AML-193 (cell line): ENCODE results near the gene HEATR9.
"Not testable (repeated sequence)": the region's sequence is repeated elsewhere in the genome, so short reads cannot be mapped to it uniquely, and the experiment has no call there.

ENCODE experiments used
- DNase-seq, 2 experiments: peaks; one replicate each; lab custom pipeline; 2025; lab: John Stamatoyannopoulos, UW

Gene HEATR9

DNA sequence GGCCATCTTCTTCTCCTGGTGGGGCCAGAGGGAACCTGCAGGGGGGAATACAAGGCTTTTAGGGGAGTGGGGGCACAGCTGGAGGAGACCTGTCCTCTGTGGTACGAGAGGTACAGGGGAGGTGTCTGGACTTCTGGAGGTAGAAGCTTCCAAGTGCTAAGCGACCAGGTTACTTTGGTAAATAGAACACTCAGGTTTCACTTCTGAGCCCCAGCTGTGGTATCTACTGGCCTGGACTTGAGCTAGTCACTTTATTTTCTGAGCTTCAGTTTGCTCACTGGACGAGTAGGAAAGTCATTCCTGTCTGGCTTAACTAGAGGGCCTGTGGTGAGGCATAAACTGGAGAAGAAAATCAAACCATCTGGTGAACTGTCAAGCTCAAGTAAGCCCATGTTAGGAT lies at the start of gene HEATR9:
Gene HEATR9, minus strand, starts transcription at position 155 of the 400 bp plus-strand sequence. Its CDS starts 149 bp downstream, at position 6.
- DNase-seq, result no peak

GRCh38 chr17:35917519-35918213 lies 49.0 kb upstream of the HEATR9 start:
- DNase-seq, result no peak

DNA sequence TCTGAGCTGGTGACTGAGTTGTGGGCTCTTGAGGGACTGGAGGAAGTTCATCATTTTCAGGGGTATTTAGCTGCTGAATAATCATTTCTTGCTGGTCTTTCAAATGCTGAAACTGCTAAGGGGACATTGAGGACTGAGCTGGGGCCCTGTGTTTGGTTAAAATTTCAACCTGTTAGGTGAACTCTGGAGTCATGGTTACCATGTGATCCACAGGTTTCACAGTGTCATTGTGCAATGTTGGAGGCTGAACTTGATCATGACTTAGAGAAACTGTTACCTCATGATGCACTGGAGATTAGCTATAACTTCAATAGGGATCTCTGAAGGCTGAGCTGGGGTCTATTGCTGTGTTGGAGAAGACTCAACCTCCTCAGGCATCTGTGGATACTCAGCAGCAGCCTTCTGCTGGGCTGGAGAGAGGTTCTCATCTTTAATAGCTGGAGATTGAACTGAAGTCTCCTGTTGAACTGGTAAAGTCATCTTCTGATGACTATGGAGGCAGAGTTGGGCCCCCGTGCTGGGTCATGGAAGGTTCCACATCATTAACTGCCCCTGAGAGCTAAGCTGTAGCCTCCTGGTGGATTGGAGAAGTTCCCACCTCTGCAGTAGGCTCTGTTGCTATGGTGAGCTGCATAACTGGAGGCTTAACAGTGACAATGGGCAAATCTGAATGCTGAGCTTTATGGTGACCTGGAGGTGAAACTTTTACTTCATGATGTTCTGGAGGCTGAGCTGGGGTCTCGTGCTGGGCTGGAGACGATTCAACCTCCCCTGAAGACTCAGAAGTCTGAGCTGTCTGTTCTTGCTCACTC lies 46.7 kb upstream of the HEATR9 start:
- DNase-seq, result peak in 1 of 2 experiments; percentile 4

- DNase-seq, result no peak
These were observed 45.7 kb upstream of the HEATR9 start for GRCh38 chr17:35914354-35914753.

DNA sequence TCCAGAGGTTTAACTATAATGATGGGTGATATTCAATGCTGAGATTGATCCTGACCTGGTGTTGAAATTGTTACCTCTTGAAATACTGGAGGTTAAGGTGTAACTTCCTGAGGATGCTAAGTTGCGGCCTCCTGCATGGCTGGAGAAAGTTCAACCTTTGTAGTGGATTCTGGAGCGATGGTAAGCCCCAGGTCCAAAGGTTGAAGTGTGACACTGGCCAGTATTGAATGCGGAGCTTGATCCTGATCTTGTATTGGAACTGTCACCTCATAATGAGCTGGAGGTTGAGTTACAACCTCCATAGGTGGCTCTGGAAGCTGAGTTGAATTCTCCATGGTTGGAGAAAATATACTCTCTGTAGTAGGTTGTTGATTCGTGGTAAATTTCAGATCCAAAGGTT lies 44.9 kb upstream of the HEATR9 start:
- no peak for DNase-seq

DNA sequence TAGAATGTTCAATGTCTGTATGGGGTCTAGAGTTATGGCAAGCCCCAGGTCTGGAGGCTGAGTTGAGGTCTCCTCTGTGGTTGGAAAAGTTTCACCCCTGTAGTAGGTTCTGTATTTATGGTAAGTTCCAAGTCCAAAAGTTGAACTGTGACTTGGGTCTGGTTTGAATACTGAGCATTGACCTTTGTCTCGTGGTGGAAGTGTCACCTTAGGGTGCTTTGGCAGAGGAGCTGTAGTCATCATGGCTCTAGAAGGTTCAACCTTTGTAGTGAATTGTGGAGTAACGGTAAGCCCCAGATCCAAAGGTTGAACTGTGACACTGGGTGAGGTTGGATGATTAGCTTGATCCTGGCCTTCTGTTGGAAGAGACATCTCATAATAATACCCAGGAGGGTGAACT lies 44.3 kb upstream of the HEATR9 start:
- no peak for DNase-seq

DNA sequence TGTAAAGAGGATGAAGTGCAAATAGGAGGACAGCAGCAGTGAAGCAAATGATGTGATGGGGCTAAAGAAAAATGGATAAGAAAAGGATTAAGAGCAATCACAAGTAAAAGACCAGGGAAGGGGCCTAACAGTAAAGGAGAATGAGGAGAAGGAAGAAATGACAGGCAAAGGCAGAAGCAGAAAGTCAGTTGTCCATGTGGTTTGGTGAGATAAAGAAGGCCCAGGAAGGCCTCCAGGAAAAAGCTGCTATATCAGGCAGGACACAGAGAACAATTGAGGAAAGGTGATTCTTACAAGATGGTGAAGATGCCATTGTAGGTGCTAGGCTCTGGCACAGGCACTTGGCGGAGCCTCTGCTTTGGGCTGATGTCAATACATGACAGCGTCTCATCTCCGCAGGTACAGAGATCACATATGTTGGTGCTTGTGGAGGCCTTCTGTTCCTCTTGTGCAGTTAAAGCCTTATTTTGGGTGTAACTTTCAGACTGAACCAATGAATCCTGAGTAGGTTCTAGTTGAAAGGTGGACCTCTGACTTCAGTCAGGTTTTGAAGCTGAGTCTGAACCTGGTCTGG lies 43.7 kb upstream of the HEATR9 start:
- DNase-seq, result no peak

DNA sequence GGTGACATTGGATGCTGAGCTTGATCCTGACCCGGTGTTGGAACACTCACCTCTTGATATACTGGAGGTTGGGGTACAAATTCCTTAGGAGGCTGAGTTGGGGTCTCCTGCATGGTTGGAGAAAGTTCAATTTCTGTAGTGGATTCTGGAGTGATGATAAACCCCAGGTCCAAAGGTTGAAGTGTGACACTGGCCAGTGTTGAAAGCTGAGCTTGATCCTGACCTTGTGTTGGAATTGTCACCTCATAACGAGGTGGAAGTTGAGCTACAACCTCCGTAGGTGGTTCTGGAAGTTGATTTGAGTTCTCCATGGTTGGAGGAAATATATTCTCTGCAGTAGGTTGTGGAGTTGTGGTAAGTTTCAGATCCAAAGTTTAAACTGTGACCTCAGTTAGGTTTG lies 40.7 kb upstream of the HEATR9 start:
- DNase-seq, result no peak

DNA sequence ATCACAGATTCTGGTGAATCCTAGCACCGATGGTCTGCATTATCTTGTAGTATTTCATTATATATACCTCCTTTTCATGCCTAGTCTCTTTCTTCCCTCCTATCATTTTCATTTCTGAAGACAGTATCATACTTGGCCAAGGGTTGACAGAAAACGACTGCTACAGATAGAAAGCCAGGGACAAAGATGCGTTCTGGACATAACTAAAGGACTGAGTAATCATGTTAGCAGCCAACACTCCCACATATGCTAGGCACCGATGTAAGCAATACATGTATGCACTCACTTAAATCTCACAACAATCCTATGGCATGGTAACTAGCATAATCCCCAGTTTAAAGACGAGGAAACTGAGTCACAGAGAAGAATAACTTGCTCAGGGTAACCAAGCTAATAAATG lies 39.0 kb upstream of the HEATR9 start:
- no peak for DNase-seq

GRCh38 chr17:35906926-35907637 lies 38.4 kb upstream of the HEATR9 start:
- no peak for DNase-seq

GRCh38 chr17:35906191-35906925 lies 37.7 kb upstream of the HEATR9 start:
- no peak for DNase-seq

GRCh38 chr17:35903451-35903850 lies 34.8 kb upstream of the HEATR9 start:
- DNase-seq, result no peak

DNA sequence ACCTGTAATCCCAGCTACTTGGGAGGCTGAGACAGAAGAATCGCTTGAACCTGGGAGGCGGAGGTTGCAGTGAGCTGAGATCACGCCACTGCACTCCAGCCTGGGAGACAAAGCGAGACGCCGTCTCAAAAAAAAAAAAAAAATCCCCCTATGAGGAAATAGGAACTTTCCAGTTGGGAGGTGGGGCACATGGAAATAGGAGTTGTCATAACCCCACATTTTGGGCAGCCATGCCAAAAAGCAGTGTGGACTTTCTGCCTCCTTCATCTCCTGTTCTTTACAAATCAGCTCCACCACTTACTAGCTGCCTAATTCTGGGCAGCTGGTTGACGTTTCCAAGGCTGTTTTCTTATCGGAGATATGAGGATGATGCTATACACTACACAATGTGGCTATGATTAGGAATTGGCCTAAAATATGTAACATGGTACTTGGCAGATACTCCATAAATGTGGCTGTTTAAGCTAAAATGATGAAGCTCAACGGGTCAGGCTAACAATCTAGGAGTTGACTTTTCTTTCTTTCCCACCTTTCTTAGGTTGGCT lies 33.0 kb upstream of the HEATR9 start:
- no peak for DNase-seq

- DNase-seq, result no peak
These were observed 32.2 kb upstream of the HEATR9 start for GRCh38 chr17:35900708-35901480.

DNA sequence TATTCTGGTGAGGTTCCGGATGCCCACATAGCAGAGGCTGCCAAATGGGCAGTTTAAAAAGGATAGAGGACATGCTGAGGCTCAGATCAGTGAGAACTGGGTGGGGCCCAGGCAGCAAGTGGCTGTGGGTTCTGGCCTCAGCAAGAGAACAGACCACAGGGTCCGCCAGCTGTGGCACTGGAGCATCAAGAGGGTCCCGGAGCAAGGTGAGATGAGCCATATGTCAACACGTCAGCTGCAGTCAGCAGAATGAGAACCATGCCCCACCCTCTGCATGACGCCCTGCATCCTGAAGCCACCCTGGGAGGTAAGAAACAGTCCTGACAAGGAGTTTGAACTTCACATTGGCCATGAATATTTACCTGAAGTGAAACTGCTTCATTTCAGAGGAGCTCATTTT lies 31.6 kb upstream of the HEATR9 start:
- no peak for DNase-seq

DNA sequence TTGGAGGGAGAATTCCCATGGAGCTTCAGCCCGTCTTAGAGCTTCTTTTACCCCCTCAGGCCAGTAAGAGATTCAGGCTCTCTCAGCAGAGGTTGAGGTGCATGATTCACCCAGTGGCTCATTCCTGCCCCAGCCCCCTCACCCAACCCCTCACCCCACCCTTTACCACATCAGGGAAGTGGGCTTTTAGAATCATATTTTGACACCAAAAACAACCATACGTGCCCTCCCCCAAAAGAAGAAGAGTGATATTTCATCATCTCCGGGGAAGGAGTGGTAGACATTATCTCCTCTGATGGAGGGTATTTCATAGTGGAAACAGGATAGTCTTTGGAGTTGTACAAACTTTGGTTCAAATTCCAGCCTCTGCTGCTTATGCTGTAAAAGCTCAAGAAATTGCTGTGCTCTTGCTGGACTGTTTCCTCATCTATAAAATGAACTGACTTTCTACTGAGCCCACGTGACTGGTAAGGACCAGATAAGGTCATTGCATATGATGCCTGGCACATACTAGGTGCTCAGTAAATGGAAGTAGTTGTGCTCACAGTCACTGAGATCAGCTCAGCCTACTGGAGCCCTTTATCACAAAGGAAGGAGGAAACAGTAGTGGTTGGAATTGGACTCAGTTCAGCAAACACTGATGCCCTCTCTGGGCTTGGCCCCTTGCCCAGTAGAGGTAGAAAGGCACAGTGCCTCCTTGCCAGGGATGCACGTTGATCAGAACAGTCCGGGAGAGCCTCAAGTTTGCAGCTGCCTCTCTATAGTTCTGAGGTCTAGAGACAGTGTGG lies 29.8 kb upstream of the HEATR9 start:
- peak; percentile 69 to 84 for DNase-seq

- DNase-seq, result not testable (repeated sequence)
These were observed 29.1 kb upstream of the HEATR9 start for GRCh38 chr17:35897772-35898171.

DNA sequence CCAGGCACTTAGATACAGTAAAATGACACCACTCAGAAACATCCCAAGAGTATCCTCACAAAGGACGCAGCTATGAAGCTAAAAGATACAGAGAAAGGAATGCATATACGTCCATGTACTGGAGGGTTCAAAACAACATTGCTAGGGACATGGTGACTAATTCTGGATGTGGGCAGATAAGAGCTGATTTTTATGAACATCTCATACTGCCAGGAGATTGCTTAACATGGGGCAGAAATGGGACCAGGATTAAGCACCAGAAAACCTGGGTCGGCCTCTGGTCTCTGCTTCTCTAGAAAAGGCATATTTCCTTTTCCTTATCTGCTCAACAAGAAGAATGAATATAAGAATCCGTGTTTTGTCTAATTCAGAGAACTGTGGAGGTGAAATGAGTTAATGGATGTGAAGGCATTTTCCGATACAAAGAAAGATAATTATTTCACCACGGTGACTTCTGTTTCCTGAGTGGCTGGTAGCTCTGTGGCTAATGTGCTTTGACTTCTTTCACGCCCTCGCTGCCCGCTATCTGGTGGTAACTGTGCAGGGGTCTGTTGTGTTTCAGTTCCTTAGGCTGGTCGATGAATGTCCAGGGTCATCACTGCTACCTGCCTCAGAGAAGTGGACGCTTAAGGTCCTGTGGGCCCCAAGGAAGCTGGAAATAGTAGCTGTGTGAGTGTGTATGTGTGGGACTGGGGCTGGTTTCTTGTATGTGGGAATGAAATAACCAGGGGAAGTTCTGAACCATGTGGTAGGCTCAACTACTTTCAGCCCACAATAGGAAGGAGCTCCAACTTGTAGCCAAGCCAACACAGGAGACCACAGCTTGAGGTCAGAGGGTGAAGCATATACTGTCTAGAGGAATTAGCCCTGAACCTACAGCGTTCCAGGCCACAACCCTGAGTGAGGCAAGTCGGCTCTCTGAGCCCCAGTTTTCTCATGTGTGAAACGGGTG lies 27.2 kb upstream of the HEATR9 start:
- DNase-seq, result peak; percentile 98 to 99

GRCh38 chr17:35894206-35894605 lies 25.5 kb upstream of the HEATR9 start:
- no peak for DNase-seq
